ENCODE results near the gene PSME3IP1. TPM values are rescaled to one million over a fixed set of nuclear protein-coding genes. Genes with fewer than 3 reads are reported as not detected.

The PSME3IP1 gene
- total and polyA plus RNA-seq, 2 of the 8 experiments (the other 6 are each of a cell fraction or from before 2014, with no cell fraction given): 95.1 to 98.3 TPM

DNA sequence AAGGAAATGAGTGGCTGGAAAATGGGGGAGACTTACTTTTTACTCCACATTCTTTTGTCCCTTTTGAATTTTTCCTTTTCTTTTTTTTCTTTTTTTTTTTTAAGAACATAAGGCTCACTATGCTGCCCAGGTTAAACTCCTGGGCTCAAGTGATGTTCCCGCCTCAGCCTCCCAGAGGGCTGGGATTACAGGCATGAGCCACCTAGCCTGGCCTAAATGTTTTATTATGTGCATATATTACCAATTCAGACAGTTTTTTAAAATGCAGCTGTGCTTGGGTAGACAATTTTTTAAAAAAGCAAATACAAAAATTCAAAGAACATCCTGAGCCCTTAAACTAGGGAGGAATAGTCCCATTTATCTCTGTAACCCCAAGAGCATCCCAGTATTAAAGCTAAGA is 28.3 kb downstream of the PSME3IP1 start:
- Histone ChIP-seq H4K91ac (replicated peaks; ENCODE audit: insufficient read length, low read length) (no peak overlapping the region), H3K4me1 (replicated peaks in 1 of 4; ENCODE audit: control insufficient read depth in 3 of 4, insufficient read depth in 4 of 4, low read length in 3 of 4) (peaks cover 0 to 2% (median 0%) of the 10 kb centered on the region in 4 experiments; a peak in 2 of 7 replicates), H2BK12ac (ENCODE audit: low read depth, low read length) (no peak overlapping the region), H3K18ac (ENCODE audit: extremely low read depth, low read length) (no peak overlapping the region), H3K23ac (ENCODE audit: insufficient read length) (no peak overlapping the region), H4K8ac (ENCODE audit: extremely low read depth, insufficient read depth, low read length) (no peak overlapping the region), H2BK120ac (replicated peaks; ENCODE audit: low read depth, low read length) (no peak overlapping the region), H4K20me1 (replicated peaks in 1 of 2; ENCODE audit: control insufficient read depth in 1 of 2, insufficient read depth in 2 of 2, low read length in 2 of 2) (no peaks in the 10 kb centered on the region), H3K79me1 (ENCODE audit: low read depth, low read length) (no peaks in the 10 kb centered on the region), H3K4me3 (ENCODE audit: extremely low read depth in 1 of 4, insufficient read depth in 2 of 4, low read depth in 3 of 4, low read length in 4 of 4) (no peak overlapping the region), H3K79me2 (ENCODE audit: control insufficient read depth in 1 of 2, insufficient read depth in 2 of 2, low read length in 2 of 2) (no peaks in the 10 kb centered on the region), H3K56ac (replicated peaks; ENCODE audit: insufficient read length, low read depth, low read length) (no peak overlapping the region), H3K9me3 (ENCODE audit: insufficient read depth in 2 of 2, low read depth in 1 of 2, low read length in 1 of 2) (no peaks in the 10 kb centered on the region), H3K36me3 (ENCODE audit: control insufficient read depth in 2 of 4, insufficient read depth in 4 of 4, low read length in 3 of 4) (peaks cover 13 to 55% (median 27%) of the 10 kb centered on the region in 4 experiments; a peak in 7 of 8 replicates), H2BK15ac (ENCODE audit: low read length) (no peak overlapping the region), H2AK5ac (ENCODE audit: low read depth, low read length) (no peak overlapping the region), H3K4me2 (ENCODE audit: insufficient read depth in 1 of 2, low read depth in 2 of 2, low read length in 2 of 2) (no peak overlapping the region), H3K9ac (replicated peaks in 1 of 4; ENCODE audit: extremely low read depth in 1 of 4, low read depth in 3 of 4, low read length in 3 of 4) (no peak overlapping the region), H3K27me3 (replicated peaks in 1 of 4; ENCODE audit: control insufficient read depth in 3 of 4, extremely low read depth in 1 of 4, insufficient read depth in 3 of 4, low read length in 3 of 4) (no peaks in the 10 kb centered on the region), H3K27ac (ENCODE audit: low read depth, low read length) (no peak overlapping the region), H3K23me2 (ENCODE audit: low read depth, low read length) (no peaks in the 10 kb centered on the region), H2BK5ac (ENCODE audit: low read depth, low read length) (no peak overlapping the region), H2BK20ac (ENCODE audit: low read length) (no peak overlapping the region), H2AFZ (ENCODE audit: low read length) (no peak overlapping the region), H3K4ac (replicated peaks; ENCODE audit: insufficient read length, low read depth, low read length) (no peak overlapping the region), H4K5ac (ENCODE audit: insufficient read length, low read depth, low read length) (no peak overlapping the region), H3K14ac (ENCODE audit: insufficient read length) (no peak overlapping the region)
- FAIRE-seq: no peak
- TF ChIP-seq CTBP2 (IDR thresholded peaks at IDR 0.05; ENCODE audit: borderline replicate concordance, insufficient read depth, insufficient read length, low read length): no peak
- no peak for TF ChIP-seq ZNF274 (IDR thresholded peaks at IDR 0.05; ENCODE audit: borderline replicate concordance, extremely low read depth, low read length)
- TF ChIP-seq SP2 (IDR thresholded peaks at IDR 0.05; ENCODE audit: low read length): no peak
- no peak for TF ChIP-seq SIRT6 (IDR thresholded peaks at IDR 0.05; ENCODE audit: low read length)
- no peak for TF ChIP-seq SP1 (IDR thresholded peaks at IDR 0.05; ENCODE audit: low read depth, low read length)
- no peak for TF ChIP-seq JUN (IDR thresholded peaks at IDR 0.05; ENCODE audit: low read depth, low read length)
- ChIA-PET CTCF (ENCODE audit: partially characterized antibody) (interaction anchor here (0.6 kb wide), 1 partner anchor 11 kb away, joined by 3 read pairs; no protein-coding TSS in a partner anchor), POLR2A (ENCODE audit: partially characterized antibody) (interaction anchor here (0.7 to 1.9 kb wide), 2 partner anchors 12 to 23 kb away, joined by 3 to 4 read pairs; no protein-coding TSS in a partner anchor)
- WGBS, 2 experiments (ENCODE audit: extremely low coverage in 1 of 2, insufficient coverage in 1 of 2, insufficient read length in 1 of 2, insufficient replicate concordance in 2 of 2, low coverage in 1 of 2, low lambda C conversion rate in 2 of 2, missing lambda C conversion rate in 1 of 2): no CpG with 5 or more reads among the region's 1 CpG
- DNase-seq (ENCODE audit: low read depth in 1 of 2, low spot score in 2 of 2): no peak
